Upper lobe of right lung (tissue), 1 donor: ENCODE results near the gene PKD2. TPM values are rescaled to one million over a fixed set of nuclear protein-coding genes. Genes with fewer than 3 reads are reported as not detected.

Experiments
- ATAC-seq: fragments of 200-7000 bp; cut with Tn5 transposase; one replicate; pipeline ENCODE4 v1.9.1; 2020; ENCODE audit warnings: mild to moderate bottlenecking, moderate library complexity
- DNase-seq: peaks from one replicate; pipeline ENCODE4 v3.0.0-alpha.2; 2020
- H3K27ac ChIP-seq: fragments of 200-600 bp; one replicate; pipeline ENCODE4 v1.8.0; 2022
- H3K27me3 ChIP-seq: fragments of 200-600 bp; one replicate; pipeline ENCODE4 v1.8.0; 2022; ENCODE audit warnings: mild to moderate bottlenecking
- H3K36me3 ChIP-seq: fragments of 200-600 bp; one replicate; pipeline ENCODE4 v1.8.0; 2022
- H3K4me1 ChIP-seq: fragments of 200-600 bp; one replicate; pipeline ENCODE4 v1.8.0; 2022
- H3K4me3 ChIP-seq: fragments of 200-600 bp; one replicate; pipeline ENCODE4 v1.8.0; 2022; ENCODE audit warnings: mild to moderate bottlenecking
- H3K9me3 ChIP-seq: fragments of 200-600 bp; one replicate; pipeline ENCODE4 v1.8.0; 2022
- intact Hi-C: fragments of 100-400 bp; cut with DNase I; formaldehyde crosslinking; loops from one replicate; pipeline ENCODE4 v1.11.0; 2022
- total RNA-seq: library from RNA; stranded (reverse); fragmentation: NEBNext Ultra II Directional; extraction: Animal tissue kit (Norgen Biotek cat#: 25700); gene quantifications from one replicate; pipeline ENCODE4 v1.2.1, GENCODE V29; 2021
- TF ChIP-seq, protein P1 (sequence below): fragments of 200-600 bp; IDR thresholded peaks from one replicate; pipeline ENCODE4 v1.8.0; 2022; ENCODE audit warnings: antibody characterized with exemption
- donor health status: DM: no; HTN: yes; CAD: no; lungs with severe emphysema.

The PKD2 gene
- total RNA-seq, 1 donor from 2014 or later = 37.8 TPM

DNA sequence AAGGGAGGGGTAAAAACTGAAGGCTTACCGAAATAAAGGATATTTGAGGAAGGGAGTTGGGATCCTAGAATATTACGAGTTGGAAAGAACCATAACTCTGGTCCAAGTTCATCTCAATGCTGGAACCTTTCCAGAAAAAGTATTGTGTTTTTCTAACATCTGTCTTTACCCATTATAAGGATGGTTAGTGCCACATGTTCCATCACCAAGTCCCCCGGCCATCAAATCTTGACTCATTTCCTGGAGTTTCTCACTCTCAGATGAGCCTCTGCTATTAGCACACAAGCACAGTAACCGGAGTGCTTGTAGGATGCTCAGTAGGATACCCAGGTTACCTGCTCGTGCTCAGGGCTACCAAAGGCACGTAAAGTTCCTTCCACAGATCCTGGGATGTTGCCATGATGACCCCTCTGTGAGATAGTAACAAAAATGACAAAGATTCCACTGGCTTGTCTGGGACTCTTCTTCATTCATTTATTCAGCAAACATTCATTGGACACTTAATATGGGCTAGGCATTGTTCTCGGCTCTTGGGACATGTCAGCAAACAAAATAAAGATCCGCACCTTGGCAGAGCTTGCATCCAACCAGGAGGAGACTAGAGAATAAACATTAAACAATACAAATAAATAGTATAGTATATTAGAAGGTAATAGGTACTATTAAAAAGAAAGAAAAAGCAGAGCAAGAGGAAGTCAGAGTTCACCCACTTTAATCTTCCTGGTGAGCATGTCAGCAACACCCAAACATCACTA, 36.3 kb downstream of the PKD2 start:
- no peak overlapping the region for H3K27ac ChIP-seq
- H3K4me3 ChIP-seq = no peak overlapping the region
- no peaks in the 10 kb centered on the region for H3K9me3 ChIP-seq
- H3K4me1 ChIP-seq = no peaks in the 10 kb centered on the region
- peaks cover 87% of the 10 kb centered on the region for H3K36me3 ChIP-seq
- ATAC-seq (no peak), DNase-seq (no peak)
- H3K27me3 ChIP-seq = no peaks in the 10 kb centered on the region
- TF ChIP-seq, protein P1, sequence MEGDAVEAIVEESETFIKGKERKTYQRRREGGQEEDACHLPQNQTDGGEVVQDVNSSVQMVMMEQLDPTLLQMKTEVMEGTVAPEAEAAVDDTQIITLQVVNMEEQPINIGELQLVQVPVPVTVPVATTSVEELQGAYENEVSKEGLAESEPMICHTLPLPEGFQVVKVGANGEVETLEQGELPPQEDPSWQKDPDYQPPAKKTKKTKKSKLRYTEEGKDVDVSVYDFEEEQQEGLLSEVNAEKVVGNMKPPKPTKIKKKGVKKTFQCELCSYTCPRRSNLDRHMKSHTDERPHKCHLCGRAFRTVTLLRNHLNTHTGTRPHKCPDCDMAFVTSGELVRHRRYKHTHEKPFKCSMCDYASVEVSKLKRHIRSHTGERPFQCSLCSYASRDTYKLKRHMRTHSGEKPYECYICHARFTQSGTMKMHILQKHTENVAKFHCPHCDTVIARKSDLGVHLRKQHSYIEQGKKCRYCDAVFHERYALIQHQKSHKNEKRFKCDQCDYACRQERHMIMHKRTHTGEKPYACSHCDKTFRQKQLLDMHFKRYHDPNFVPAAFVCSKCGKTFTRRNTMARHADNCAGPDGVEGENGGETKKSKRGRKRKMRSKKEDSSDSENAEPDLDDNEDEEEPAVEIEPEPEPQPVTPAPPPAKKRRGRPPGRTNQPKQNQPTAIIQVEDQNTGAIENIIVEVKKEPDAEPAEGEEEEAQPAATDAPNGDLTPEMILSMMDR = no peak
- intact Hi-C loops = no loop called here

DNA sequence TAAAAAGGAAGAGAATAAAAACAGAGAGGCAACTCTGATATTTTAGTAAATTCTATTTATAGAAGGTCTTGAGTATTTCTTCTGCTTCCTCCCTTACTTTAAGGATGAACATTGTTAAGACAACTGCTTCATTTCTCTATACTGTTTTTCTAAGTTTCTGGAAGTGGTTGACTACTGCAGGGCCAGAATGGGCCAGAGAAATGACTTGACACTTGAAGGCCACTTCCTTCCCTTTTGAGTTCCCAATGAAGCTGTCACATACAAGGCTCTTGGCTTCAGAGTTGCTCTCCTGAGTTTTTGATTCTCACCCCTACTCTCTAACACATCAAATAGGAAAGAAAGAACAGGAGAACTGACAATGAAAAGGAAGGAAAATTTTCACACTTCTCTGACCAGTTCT, 37.6 kb downstream of the PKD2 start:
- DNase-seq (no peak), ATAC-seq (no peak)
- no peaks in the 10 kb centered on the region for H3K4me1 ChIP-seq
- no peaks in the 10 kb centered on the region for H3K9me3 ChIP-seq
- no peak overlapping the region for H3K4me3 ChIP-seq
- TF ChIP-seq, protein P1 = no peak
- intact Hi-C loops = no loop called here
- H3K27ac ChIP-seq = no peak overlapping the region
- peaks cover 74% of the 10 kb centered on the region for H3K36me3 ChIP-seq
- no peaks in the 10 kb centered on the region for H3K27me3 ChIP-seq

DNA sequence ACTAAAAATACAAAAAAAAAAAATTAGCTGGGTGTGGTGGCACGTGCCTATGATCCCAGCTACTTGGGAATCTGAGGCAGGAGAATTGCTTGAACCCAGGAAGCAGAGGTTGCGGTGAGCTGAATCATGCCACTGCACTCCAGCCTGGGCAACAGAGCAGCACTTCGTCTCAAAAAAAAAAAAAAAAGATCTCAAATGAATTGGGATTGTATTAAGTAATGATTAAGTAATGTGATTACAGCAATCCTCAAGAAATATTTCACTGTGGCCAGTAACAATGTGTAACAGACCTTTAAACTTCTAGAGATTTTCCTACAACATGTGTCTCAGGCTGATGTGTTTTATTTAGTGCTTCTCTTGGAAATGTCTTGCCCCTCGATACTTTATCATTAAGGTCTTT, 46.8 kb downstream of the PKD2 start:
- H3K27ac ChIP-seq = no peak overlapping the region
- intact Hi-C loops = no loop called here
- H3K36me3 ChIP-seq = peaks cover 46% of the 10 kb centered on the region
- TF ChIP-seq, protein P1 = no peak
- H3K27me3 ChIP-seq = no peaks in the 10 kb centered on the region
- no peaks in the 10 kb centered on the region for H3K9me3 ChIP-seq
- no peak for DNase-seq
- H3K4me1 ChIP-seq = no peaks in the 10 kb centered on the region
- no peak overlapping the region for H3K4me3 ChIP-seq
- no peak for ATAC-seq

DNA sequence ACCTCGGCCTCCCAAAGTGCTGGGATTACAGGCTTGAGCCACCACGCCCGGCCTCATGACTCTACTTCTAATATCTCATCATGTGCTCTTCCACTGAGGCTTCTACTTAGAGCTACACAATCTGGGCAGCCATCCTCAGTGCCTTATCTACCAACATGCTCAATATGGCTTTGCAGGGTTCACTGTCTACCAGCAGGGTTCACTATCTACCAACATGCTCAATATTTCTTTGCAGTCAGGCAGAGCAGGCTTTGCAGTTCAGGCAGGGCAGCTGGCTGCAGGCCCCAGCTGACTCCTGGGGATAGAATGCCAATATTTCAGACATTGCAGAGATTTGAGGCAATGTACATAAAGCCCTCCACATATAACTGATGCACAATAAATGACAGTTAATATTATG, 47.5 kb downstream of the PKD2 start:
- TF ChIP-seq, protein P1 = peak; percentile 41
- Histone ChIP-seq H3K27me3 (no peaks in the 10 kb centered on the region), H3K9me3 (no peaks in the 10 kb centered on the region), H3K36me3 (peaks cover 46% of the 10 kb centered on the region), H3K27ac (no peak overlapping the region), H3K4me1 (no peaks in the 10 kb centered on the region), H3K4me3 (no peak overlapping the region)
- no peak for DNase-seq
- ATAC-seq = peak; percentile 64
- intact Hi-C loops = no loop called here

DNA sequence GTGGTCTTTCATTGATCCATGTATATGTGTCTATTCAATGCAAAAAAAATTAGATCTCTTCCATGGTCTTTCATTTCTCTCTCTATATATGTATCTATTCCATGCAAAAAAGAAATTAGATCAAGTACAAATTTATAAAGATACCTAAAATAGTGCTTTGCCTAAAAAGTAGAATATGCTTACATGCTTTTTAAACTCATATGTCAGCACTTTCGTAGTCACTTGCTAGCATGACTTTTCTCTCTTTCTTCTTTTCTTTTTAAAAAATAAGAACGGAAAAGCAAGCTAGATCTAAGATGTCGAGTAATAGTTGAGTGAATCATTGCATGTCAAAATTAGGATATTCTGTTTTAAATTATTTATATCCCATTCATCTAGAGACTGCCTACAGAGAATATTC, 50.9 kb downstream of the PKD2 start:
- no peak overlapping the region for H3K27ac ChIP-seq
- TF ChIP-seq, protein P1 = no peak
- no peaks in the 10 kb centered on the region for H3K27me3 ChIP-seq
- DNase-seq = no peak
- H3K9me3 ChIP-seq = no peaks in the 10 kb centered on the region
- no peak for ATAC-seq
- no peak overlapping the region for H3K4me3 ChIP-seq
- peaks cover 31% of the 10 kb centered on the region for H3K36me3 ChIP-seq
- intact Hi-C loops = no loop called here
- H3K4me1 ChIP-seq = no peaks in the 10 kb centered on the region
